Progenitor cell of endocrine pancreas (in vitro differentiated cells): ENCODE data around the gene SCP2D1. TPM values are rescaled to one million over a fixed set of nuclear protein-coding genes. Genes with fewer than 3 reads are reported as not detected.

ENCODE experiments used
- DNase-seq: peaks from one replicate; pipeline ENCODE4 v3.0.0; 2021; ENCODE audit warnings: low spot score; ENCODE audit not compliant: unreplicated experiment
- H3K27ac Mint-ChIP-seq: 2 replicates; pipeline ENCODE4 v1.8.0; 2021; ENCODE audit warnings: mild to moderate bottlenecking, moderate library complexity, mixed read lengths
- H3K27me3 Mint-ChIP-seq: 2 replicates; pipeline ENCODE4 v1.8.0; 2021; ENCODE audit warnings: mixed read lengths
- H3K36me3 Mint-ChIP-seq: 2 replicates; pipeline ENCODE4 v1.8.0; 2022; ENCODE audit warnings: mixed read lengths; ENCODE audit not compliant: insufficient read depth
- H3K4me1 Mint-ChIP-seq: 2 replicates; pipeline ENCODE4 v1.8.0; 2021; ENCODE audit warnings: low read depth, mixed read lengths
- H3K4me3 Mint-ChIP-seq: 2 replicates; pipeline ENCODE4 v1.8.0; 2021; ENCODE audit warnings: low read depth, mild to moderate bottlenecking, moderate library complexity, mixed read lengths
- H3K9me3 Mint-ChIP-seq: 2 replicates; pipeline ENCODE4 v1.8.0; 2021; ENCODE audit warnings: low read depth, mixed read lengths
- CTCF ChIP-seq: fragments of 200-600 bp; sonication (generic); IDR thresholded peaks from one replicate; pipeline ENCODE4 v1.5.0; 2021; ENCODE audit warnings: antibody characterized with exemption, mild to moderate bottlenecking; ENCODE audit not compliant: unreplicated experiment
- total RNA-seq: library from RNA; stranded (reverse); gene quantifications from 2 replicates; pipeline ENCODE4 v1.2.1, GENCODE V29; 2021

The SCP2D1 gene
- total RNA-seq, 1 donor from 2014 or later: not detected

GRCh38 chr20:18853216-18853615 is 39.6 kb downstream of the SCP2D1 start:
- DNase-seq: no peak
- H3K4me1 Mint-ChIP-seq: peaks cover 1% of the 10 kb centered on the region
- H3K27ac Mint-ChIP-seq: no peak overlapping the region
- H3K4me3 Mint-ChIP-seq: no peak overlapping the region
- no peaks in the 10 kb centered on the region for H3K36me3 Mint-ChIP-seq
- no peak for TF ChIP-seq CTCF
- H3K27me3 Mint-ChIP-seq: peaks cover 16% of the 10 kb centered on the region
- H3K9me3 Mint-ChIP-seq: peaks cover 3% of the 10 kb centered on the region

- DNase-seq: no peak
- Mint-ChIP-seq H3K4me3 (no peak overlapping the region), H3K4me1 (peaks cover 1% of the 10 kb centered on the region), H3K9me3 (peaks cover 3% of the 10 kb centered on the region), H3K27ac (no peak overlapping the region), H3K27me3 (peaks cover 16% of the 10 kb centered on the region), H3K36me3 (no peaks in the 10 kb centered on the region)
- TF ChIP-seq CTCF: no peak
These were observed 40.5 kb downstream of the SCP2D1 start for GRCh38 chr20:18853946-18854646.

- DNase-seq: no peak
- Mint-ChIP-seq H3K36me3 (peaks cover 5% of the 10 kb centered on the region), H3K27me3 (peaks cover 13% of the 10 kb centered on the region), H3K4me1 (peaks cover 3% of the 10 kb centered on the region), H3K9me3 (peaks cover 14% of the 10 kb centered on the region), H3K27ac (no peak overlapping the region), H3K4me3 (no peak overlapping the region)
- TF ChIP-seq CTCF: no peak
These were observed 42.3 kb downstream of the SCP2D1 start for GRCh38 chr20:18855882-18856281.

GRCh38 chr20:18856873-18857272 is 43.3 kb downstream of the SCP2D1 start:
- H3K4me1 Mint-ChIP-seq: peaks cover 3% of the 10 kb centered on the region
- no peak overlapping the region for H3K27ac Mint-ChIP-seq
- peaks cover 5% of the 10 kb centered on the region for H3K36me3 Mint-ChIP-seq
- H3K4me3 Mint-ChIP-seq: no peak overlapping the region
- no peak for DNase-seq
- no peak for TF ChIP-seq CTCF
- H3K27me3 Mint-ChIP-seq: peaks cover 13% of the 10 kb centered on the region
- peaks cover 14% of the 10 kb centered on the region for H3K9me3 Mint-ChIP-seq

- peaks cover 16% of the 10 kb centered on the region for H3K9me3 Mint-ChIP-seq
- TF ChIP-seq CTCF: no peak
- peaks cover 3% of the 10 kb centered on the region for H3K4me1 Mint-ChIP-seq
- peaks cover 5% of the 10 kb centered on the region for H3K36me3 Mint-ChIP-seq
- H3K27ac Mint-ChIP-seq: no peak overlapping the region
- peaks cover 11% of the 10 kb centered on the region for H3K27me3 Mint-ChIP-seq
- H3K4me3 Mint-ChIP-seq: no peak overlapping the region
- no peak for DNase-seq
These were observed 44.1 kb downstream of the SCP2D1 start for GRCh38 chr20:18857640-18858039.
